HK-2 (cell line): ENCODE data around the gene BCAN.

ENCODE experiments used
- DNase-seq: peaks from one replicate; pipeline ENCODE4 v3.0.0-alpha.2; 2018; ENCODE audit not compliant: unreplicated experiment

The BCAN gene

GRCh38 chr1:156676114-156676819 is 34.4 kb downstream of the BCAN start:
- no peak for DNase-seq

GRCh38 chr1:156676820-156677615 is 35.1 kb downstream of the BCAN start, which contains the start of gene NES:
Gene NES (minus strand): TSS chr1:156677407. CDS start chr1:156677264, 143 bp downstream.
- DNase-seq: peak; percentile 79

- DNase-seq: peak; percentile 64
Measured at GRCh38 chr1:156677616-156678596, 36.0 kb downstream of the BCAN start.

GRCh38 chr1:156680056-156680455 is 38.1 kb downstream of the BCAN start:
- DNase-seq: no peak

- DNase-seq: no peak
Measured at GRCh38 chr1:156681196-156681960, 39.5 kb downstream of the BCAN start.

- no peak for DNase-seq
Measured at GRCh38 chr1:156682166-156682890, 40.4 kb downstream of the BCAN start.

- no peak for DNase-seq
Measured at GRCh38 chr1:156684227-156684782, 42.4 kb downstream of the BCAN start.

- peak; percentile 88 for DNase-seq
Measured at GRCh38 chr1:156689035-156689952, 47.4 kb downstream of the BCAN start.

- no peak for DNase-seq
Measured at GRCh38 chr1:156689953-156690674, 48.2 kb downstream of the BCAN start.

GRCh38 chr1:156690675-156691036 is 48.7 kb downstream of the BCAN start:
- no peak for DNase-seq

GRCh38 chr1:156691191-156691590 is 49.3 kb downstream of the BCAN start:
- DNase-seq: no peak

GRCh38 chr1:156691665-156692440 is 49.9 kb downstream of the BCAN start:
- peak; percentile 63 for DNase-seq

- DNase-seq: no peak
Measured at GRCh38 chr1:156692441-156692924, 50.6 kb downstream of the BCAN start.

- DNase-seq: peak; percentile 54
Measured at GRCh38 chr1:156692925-156693847, 51.3 kb downstream of the BCAN start.

GRCh38 chr1:156693848-156694689 is 52.2 kb downstream of the BCAN start:
- DNase-seq: peak; percentile 48

GRCh38 chr1:156694690-156694962 is 52.7 kb downstream of the BCAN start:
- DNase-seq: no peak
